Panc1 (cell line): ENCODE results near the gene TMEM50B.

Source experiments
- CTCF ChIP-seq: fragments of 450-650 bp; IDR thresholded peaks from 2 replicates; pipeline ENCODE4 v1.5.1; 2017; ENCODE audit warnings: mild to moderate bottlenecking
- POLR2AphosphoS5 ChIP-seq: IDR thresholded peaks from 2 replicates; pipeline ENCODE4 v1.6.1; 2012; ENCODE audit warnings: mild to moderate bottlenecking, low read depth, low read length, moderate library complexity
- TCF7L2 ChIP-seq: IDR thresholded peaks from 2 replicates; pipeline ENCODE4 v1.6.1; 2011; ENCODE audit warnings: mild to moderate bottlenecking, low read depth, low read length, inconsistent platforms

- TF ChIP-seq CTCF = no peak
- TF ChIP-seq POLR2AphosphoS5 = no peak
- no peak for TF ChIP-seq TCF7L2
Observed at GRCh38 chr21:33493756-33494155, 14.0 kb upstream of the TMEM50B start.
